SH-SY5Y (cell line): ENCODE data around the gene SDHA.

Source experiments
- GATA2 ChIP-seq: IDR thresholded peaks from 2 replicates; pipeline ENCODE4 v1.6.1; 2011; ENCODE audit warnings: mild to moderate bottlenecking, low read depth, low read length
- GATA3 ChIP-seq: IDR thresholded peaks from 2 replicates; pipeline ENCODE4 v1.6.1; 2011; ENCODE audit warnings: low read depth, mild to moderate bottlenecking, low read length, moderate library complexity

DNA sequence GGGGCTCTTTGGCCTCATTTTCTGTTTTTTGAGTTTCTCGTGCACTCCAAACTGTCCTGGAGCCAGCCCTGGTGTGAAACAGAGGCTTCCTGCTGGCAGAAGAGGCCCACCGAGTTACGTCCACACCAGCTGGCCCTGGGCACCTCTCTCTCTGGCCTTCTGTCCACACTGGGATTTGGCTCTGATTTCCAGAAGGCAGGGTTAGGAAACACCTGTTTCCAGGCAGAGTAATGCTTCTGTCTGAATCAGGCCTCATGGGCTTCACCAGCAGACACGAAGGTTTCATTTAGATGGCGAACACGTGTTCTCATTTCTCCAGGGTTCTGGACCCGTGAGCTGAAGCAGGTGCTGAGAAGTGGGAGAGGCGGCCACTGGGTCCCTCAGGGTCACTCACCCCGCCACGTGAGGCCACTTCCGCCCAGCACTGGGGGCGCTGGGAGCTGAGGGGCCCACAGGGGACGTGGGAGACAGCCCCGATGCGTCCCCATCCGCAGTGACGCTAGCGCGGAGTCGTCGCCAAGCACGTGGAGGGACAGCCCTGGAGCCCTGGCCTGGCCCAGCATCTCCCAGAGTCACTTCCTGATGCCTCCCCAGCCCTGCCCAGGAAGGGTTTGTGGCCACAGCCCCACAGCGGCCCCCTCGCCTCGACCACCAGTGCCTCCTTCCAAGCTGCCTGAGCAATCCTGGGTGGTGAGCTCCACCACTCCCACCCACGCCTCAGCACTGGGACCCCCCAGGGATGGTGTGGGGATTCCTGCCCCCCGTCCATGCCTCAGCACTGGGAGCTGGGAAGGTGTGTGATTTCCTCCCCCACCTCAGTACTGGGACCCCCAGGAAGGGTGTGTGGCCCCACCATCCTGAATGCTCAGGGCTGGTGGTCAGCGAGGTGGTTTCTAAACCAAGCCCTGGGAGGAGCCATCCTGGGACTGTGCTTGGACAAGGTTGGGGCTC, 31.8 kb upstream of the SDHA start:
- no peak for TF ChIP-seq GATA2
- no peak for TF ChIP-seq GATA3
